IPS-15b (cell line): ENCODE measurements around the gene VMA21.
A peak's percentile ranks its signal among the peaks of the same experiment; 100 is the strongest.

Source experiments
- H3K27me3 ChIP-seq: one replicate; pipeline ENCODE4 v1.6.1; 2013; ENCODE audit warnings: low read length; ENCODE audit not compliant: control insufficient read depth, insufficient read depth
- H3K36me3 ChIP-seq: one replicate; pipeline ENCODE4 v1.6.1; 2013; ENCODE audit warnings: low read length; ENCODE audit not compliant: control insufficient read depth, insufficient read depth
- H3K4me1 ChIP-seq: one replicate; pipeline ENCODE4 v1.6.1; 2013; ENCODE audit warnings: mild to moderate bottlenecking, low read length; ENCODE audit not compliant: control insufficient read depth, insufficient read depth
- H3K4me3 ChIP-seq: one replicate; pipeline ENCODE4 v1.5.1; 2013; ENCODE audit warnings: low read depth, low read length
- H3K9ac ChIP-seq: one replicate; pipeline ENCODE4 v1.6.1; 2013; ENCODE audit warnings: low read depth, mild to moderate bottlenecking, low read length
- H3K9me3 ChIP-seq: one replicate; pipeline ENCODE4 v1.6.1; 2013; ENCODE audit warnings: mild to moderate bottlenecking, low read length; ENCODE audit not compliant: control insufficient read depth, insufficient read depth

The VMA21 gene

GRCh38 chrX:151396825-151397740, at the start of gene VMA21:
Gene VMA21 (plus strand): TSS chrX:151397206. CDS start chrX:151397309, 103 bp downstream.
- Histone ChIP-seq H3K27me3 (no peaks in the 10 kb centered on the region), H3K36me3 (no peaks in the 10 kb centered on the region), H3K9ac (peak within 1 kb of the TSS; percentile 72), H3K4me1 (no peaks in the 10 kb centered on the region), H3K9me3 (no peaks in the 10 kb centered on the region), H3K4me3 (peak within 1 kb of the TSS; percentile 80)

GRCh38 chrX:151359341-151359740, 37.7 kb upstream of the VMA21 start:
- H3K4me1 ChIP-seq: no peaks in the 10 kb centered on the region
- no peaks in the 10 kb centered on the region for H3K9me3 ChIP-seq
- no peaks in the 10 kb centered on the region for H3K27me3 ChIP-seq
- no peaks in the 10 kb centered on the region for H3K36me3 ChIP-seq
- H3K9ac ChIP-seq: no peak overlapping the region
- no peak overlapping the region for H3K4me3 ChIP-seq

- H3K9me3 ChIP-seq: no peaks in the 10 kb centered on the region
- H3K27me3 ChIP-seq: no peaks in the 10 kb centered on the region
- H3K4me1 ChIP-seq: no peaks in the 10 kb centered on the region
- H3K9ac ChIP-seq: no peak overlapping the region
- peak overlapping the region; percentile 55 for H3K4me3 ChIP-seq
- no peaks in the 10 kb centered on the region for H3K36me3 ChIP-seq
Observed at GRCh38 chrX:151359931-151360871, 36.8 kb upstream of the VMA21 start.

- Histone ChIP-seq H3K4me1 (no peaks in the 10 kb centered on the region), H3K36me3 (no peaks in the 10 kb centered on the region), H3K9me3 (no peaks in the 10 kb centered on the region), H3K27me3 (no peaks in the 10 kb centered on the region), H3K4me3 (no peak overlapping the region), H3K9ac (no peak overlapping the region)
Observed at GRCh38 chrX:151363316-151363715, 33.7 kb upstream of the VMA21 start.

- Histone ChIP-seq H3K9me3 (no peaks in the 10 kb centered on the region), H3K27me3 (peaks cover 7% of the 10 kb centered on the region), H3K36me3 (no peaks in the 10 kb centered on the region), H3K4me1 (no peaks in the 10 kb centered on the region), H3K9ac (no peak overlapping the region), H3K4me3 (no peak overlapping the region)
Observed at GRCh38 chrX:151365579-151365978, 31.4 kb upstream of the VMA21 start.

- Histone ChIP-seq H3K9ac (no peak overlapping the region), H3K4me3 (no peak overlapping the region), H3K9me3 (no peaks in the 10 kb centered on the region), H3K36me3 (no peaks in the 10 kb centered on the region), H3K27me3 (peaks cover 9% of the 10 kb centered on the region), H3K4me1 (no peaks in the 10 kb centered on the region)
Observed at GRCh38 chrX:151370906-151371305, 26.1 kb upstream of the VMA21 start.

GRCh38 chrX:151384807-151385206, 12.2 kb upstream of the VMA21 start:
- H3K9ac ChIP-seq: no peak overlapping the region
- H3K36me3 ChIP-seq: no peaks in the 10 kb centered on the region
- H3K4me1 ChIP-seq: no peaks in the 10 kb centered on the region
- peaks cover 3% of the 10 kb centered on the region for H3K9me3 ChIP-seq
- H3K4me3 ChIP-seq: no peak overlapping the region
- no peaks in the 10 kb centered on the region for H3K27me3 ChIP-seq

GRCh38 chrX:151386838-151387459, 10.1 kb upstream of the VMA21 start:
- no peak overlapping the region for H3K4me3 ChIP-seq
- no peaks in the 10 kb centered on the region for H3K36me3 ChIP-seq
- H3K9me3 ChIP-seq: peaks cover 3% of the 10 kb centered on the region
- H3K9ac ChIP-seq: no peak overlapping the region
- no peaks in the 10 kb centered on the region for H3K27me3 ChIP-seq
- H3K4me1 ChIP-seq: no peaks in the 10 kb centered on the region

- Histone ChIP-seq H3K9ac (no peak overlapping the region), H3K36me3 (no peaks in the 10 kb centered on the region), H3K9me3 (peaks cover 3% of the 10 kb centered on the region), H3K4me3 (no peak overlapping the region), H3K27me3 (no peaks in the 10 kb centered on the region), H3K4me1 (no peaks in the 10 kb centered on the region)
Observed at GRCh38 chrX:151391722-151392121, 5.3 kb upstream of the VMA21 start.

GRCh38 chrX:151393514-151393913, 3.5 kb upstream of the VMA21 start:
- H3K9me3 ChIP-seq: no peaks in the 10 kb centered on the region
- no peak overlapping the region for H3K4me3 ChIP-seq
- no peaks in the 10 kb centered on the region for H3K36me3 ChIP-seq
- H3K9ac ChIP-seq: no peak overlapping the region
- no peaks in the 10 kb centered on the region for H3K4me1 ChIP-seq
- no peaks in the 10 kb centered on the region for H3K27me3 ChIP-seq

- no peaks in the 10 kb centered on the region for H3K9me3 ChIP-seq
- no peaks in the 10 kb centered on the region for H3K27me3 ChIP-seq
- no peaks in the 10 kb centered on the region for H3K4me1 ChIP-seq
- H3K9ac ChIP-seq: peak overlapping the region; percentile 72
- H3K4me3 ChIP-seq: peak overlapping the region; percentile 40
- no peaks in the 10 kb centered on the region for H3K36me3 ChIP-seq
Observed at GRCh38 chrX:151396042-151396824, 773 bp upstream of the VMA21 start.
